ENCODE data around the gene LILRB1.
"Not testable (repeated sequence)": the region's sequence is repeated elsewhere in the genome, so short reads cannot be mapped to it uniquely, and the experiment has no call there.

LILRB1 gene

GRCh38 chr19:54616057-54616456, 14.2 kb upstream of the LILRB1 start:
- DNase-seq (ENCODE audit: extremely low read depth, low read depth) = no peak
- no peak for TF ChIP-seq CTCF (IDR thresholded peaks at IDR 0.05; ENCODE audit: low read depth, low read length)

DNA sequence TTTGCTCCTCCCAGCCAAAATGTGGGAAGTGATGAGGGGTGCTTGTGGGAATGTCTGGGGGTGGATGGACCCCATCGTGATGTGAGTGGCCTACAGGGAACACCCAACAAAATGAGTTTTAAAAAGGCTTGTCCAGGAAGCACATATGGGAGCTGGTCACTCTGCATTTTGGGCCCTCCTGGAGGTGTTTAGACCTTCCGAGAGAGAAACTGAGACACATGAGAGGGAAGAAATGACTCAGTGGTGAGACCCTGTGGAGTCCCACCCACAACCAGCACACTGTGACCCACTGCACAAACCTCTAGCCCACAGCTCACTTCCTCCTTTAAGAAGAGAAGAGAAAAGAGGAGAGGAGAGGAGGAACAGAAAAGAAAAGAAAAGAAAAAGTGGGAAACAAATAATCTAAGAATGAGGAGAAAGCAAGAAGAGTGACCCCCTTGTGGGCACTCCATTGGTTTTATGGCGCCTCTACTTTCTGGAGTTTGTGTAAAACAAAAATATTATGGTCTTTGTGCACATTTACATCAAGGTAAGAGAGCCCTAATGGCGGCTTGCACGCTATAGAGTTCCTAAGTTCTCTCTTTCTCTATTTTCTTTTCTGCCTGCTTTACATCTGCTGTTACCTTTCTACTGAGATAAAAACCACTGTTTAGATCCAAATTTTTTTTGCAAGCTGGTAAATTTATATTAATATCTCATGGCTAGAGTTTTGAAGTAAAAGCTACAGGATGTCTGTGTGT, 13.3 kb upstream of the LILRB1 start:
- TF ChIP-seq CTCF (IDR thresholded peaks at IDR 0.05; ENCODE audit: low read depth, low read length) = no peak
- no peak for DNase-seq (ENCODE audit: extremely low read depth, low read depth)

- DNase-seq (ENCODE audit: extremely low read depth, low read depth) = no peak
- no peak for TF ChIP-seq CTCF (IDR thresholded peaks at IDR 0.05; ENCODE audit: low read depth, low read length)
Measured at GRCh38 chr19:54620464-54620863, 9.8 kb upstream of the LILRB1 start.

DNA sequence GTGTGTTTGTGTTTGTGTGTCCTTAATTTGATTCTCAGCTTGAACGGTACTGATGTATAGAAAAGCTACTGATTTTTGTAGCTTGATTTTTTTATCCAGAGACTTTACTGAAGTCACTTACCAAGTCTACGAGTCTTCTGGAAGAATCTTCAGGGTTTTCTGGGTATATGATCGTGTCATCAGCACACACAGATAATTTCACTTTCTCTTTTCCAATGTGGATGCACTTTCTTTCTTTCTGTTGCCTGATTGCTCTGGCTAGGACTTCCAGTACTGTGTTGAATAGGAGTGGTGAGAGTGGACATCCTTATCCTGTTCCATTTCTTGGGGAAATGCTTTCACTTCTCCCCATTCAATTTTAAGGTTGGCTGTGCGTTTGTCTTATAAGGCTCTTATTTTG, 7.9 kb upstream of the LILRB1 start:
- DNase-seq (ENCODE audit: extremely low read depth, low read depth) = no peak
- TF ChIP-seq CTCF (IDR thresholded peaks at IDR 0.05; ENCODE audit: low read depth, low read length) = no peak

DNA sequence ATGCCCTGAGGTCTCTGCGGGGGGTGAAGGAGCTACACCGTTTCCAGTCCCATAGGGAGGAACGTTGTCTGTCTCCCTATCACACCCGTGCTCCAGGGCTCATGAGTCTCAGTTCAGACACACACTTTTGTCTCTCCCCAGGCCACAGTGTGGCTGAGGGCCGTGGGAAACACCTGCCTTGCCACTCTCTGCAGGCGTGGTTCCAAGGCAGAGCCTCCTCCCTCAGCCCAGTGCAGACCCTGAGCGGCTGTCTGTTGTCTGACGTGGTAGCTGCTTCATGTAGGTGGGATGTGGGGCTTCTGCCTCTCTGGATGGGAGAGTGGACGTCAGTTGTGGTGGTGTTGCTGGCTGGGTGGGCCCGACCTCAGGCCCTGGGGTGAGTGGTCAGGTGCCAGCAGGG, 6.0 kb upstream of the LILRB1 start:
- DNase-seq (ENCODE audit: extremely low read depth, low read depth) = not testable (repeated sequence)

- DNase-seq (ENCODE audit: extremely low read depth, low read depth) = not testable (repeated sequence)
Measured at GRCh38 chr19:54624934-54625730, 5.2 kb upstream of the LILRB1 start.

DNA sequence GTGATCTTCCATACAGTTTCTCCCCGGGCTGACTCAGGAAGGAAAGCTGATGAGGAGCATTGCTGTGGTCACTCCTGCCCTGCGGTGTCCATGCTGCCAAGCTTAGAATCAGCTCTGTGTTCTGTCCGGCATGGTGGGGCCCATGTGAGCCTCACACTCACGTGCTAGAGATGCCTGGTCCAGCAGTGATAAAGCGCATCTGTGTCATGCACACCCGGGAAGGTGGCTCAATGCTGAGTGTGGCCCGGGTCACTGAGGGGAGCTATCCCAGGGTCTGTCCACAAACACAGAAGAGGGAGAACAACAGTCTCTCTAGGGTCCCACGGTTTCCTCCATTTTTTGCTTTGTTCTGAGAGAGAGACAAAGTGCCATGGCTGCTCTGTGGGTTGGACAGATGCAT, 3.5 kb upstream of the LILRB1 start:
- no peak for TF ChIP-seq CTCF (IDR thresholded peaks at IDR 0.05; ENCODE audit: low read depth, low read length)
- no peak for DNase-seq (ENCODE audit: extremely low read depth, low read depth)

DNA sequence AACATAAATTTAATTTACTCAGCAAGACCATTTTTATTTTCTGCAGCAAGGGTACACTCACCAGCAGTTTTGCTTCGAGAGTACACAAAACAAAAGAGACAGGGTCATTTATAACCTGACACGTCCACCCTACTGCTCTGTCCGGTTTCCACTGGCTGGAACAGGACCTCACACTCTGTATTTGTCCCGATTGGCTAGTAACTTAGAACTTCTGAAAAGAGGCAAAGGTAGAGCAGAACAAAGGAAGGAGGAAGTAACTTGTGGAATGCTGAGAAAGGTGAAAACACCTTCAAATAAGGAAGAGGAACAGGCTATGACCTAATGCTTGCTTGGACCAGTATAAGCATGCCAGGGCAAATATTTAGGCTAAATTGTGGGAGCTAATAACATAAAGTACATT, 2.4 kb upstream of the LILRB1 start:
- not testable (repeated sequence) for DNase-seq (ENCODE audit: extremely low read depth, low read depth)

GRCh38 chr19:54630782-54631181, 498 bp downstream of the LILRB1 start:
- TF ChIP-seq CTCF (IDR thresholded peaks at IDR 0.05; ENCODE audit: low read depth, low read length) = no peak
- DNase-seq (ENCODE audit: extremely low read depth, low read depth) = no peak

DNA sequence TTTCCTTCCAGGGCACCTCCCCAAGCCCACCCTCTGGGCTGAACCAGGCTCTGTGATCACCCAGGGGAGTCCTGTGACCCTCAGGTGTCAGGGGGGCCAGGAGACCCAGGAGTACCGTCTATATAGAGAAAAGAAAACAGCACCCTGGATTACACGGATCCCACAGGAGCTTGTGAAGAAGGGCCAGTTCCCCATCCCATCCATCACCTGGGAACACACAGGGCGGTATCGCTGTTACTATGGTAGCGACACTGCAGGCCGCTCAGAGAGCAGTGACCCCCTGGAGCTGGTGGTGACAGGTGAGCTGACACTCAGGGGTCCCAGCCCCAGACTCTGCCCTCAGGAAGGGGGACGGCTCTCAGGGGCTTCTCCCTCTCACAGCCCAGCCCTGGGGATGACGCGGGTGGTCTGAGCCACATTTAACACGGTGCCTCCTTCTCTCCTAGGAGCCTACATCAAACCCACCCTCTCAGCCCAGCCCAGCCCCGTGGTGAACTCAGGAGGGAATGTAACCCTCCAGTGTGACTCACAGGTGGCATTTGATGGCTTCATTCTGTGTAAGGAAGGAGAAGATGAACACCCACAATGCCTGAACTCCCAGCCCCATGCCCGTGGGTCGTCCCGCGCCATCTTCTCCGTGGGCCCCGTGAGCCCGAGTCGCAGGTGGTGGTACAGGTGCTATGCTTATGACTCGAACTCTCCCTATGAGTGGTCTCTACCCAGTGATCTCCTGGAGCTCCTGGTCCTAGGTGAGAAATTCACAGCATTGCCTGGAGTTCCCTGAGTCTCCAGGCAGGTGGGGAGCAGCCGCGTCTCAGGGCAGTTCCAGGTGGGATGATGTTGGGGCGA, 1.4 kb downstream of the LILRB1 start:
- not testable (repeated sequence) for DNase-seq (ENCODE audit: extremely low read depth, low read depth)

- DNase-seq (ENCODE audit: extremely low read depth, low read depth) = not testable (repeated sequence)
Measured at GRCh38 chr19:54632517-54632916, 2.2 kb downstream of the LILRB1 start.

Measured in AG09319 (cell line).